Body of pancreas (tissue), 4 donors: ENCODE data around the gene OTX1. TPM values are rescaled to one million over a fixed set of nuclear protein-coding genes. Genes with fewer than 3 reads are reported as not detected.

ENCODE experiments used
- ATAC-seq: fragments of 150-250 bp; one replicate; pipeline ENCODE4 v1.9.1; 2016
- DNase-seq, 4 donors: peaks; one replicate each; pipeline ENCODE4 v3.0.0-alpha.2; 2019
- H3K27ac ChIP-seq, 4 donors: fragments of 200-600 bp; sonication (generic); 1 replicate in 3 of 4; 2 replicates in 1 of 4; pipeline versions ENCODE4 v1.5.1 to v1.6.1; 2016 to 2019; ENCODE audit warnings: mild to moderate bottlenecking in 1 of 4, mixed read lengths in 1 of 4, moderate library complexity in 1 of 4
- H3K27me3 ChIP-seq, 2 donors: fragments of 200-600 bp; sonication (generic); one replicate each; pipeline ENCODE4 v1.6.0; 2016; ENCODE audit warnings: mild to moderate bottlenecking in 1 of 2
- H3K36me3 ChIP-seq, 2 donors: fragments of 200-600 bp; sonication (generic); replicated peaks in 1 of 2; 2 replicates each; pipeline ENCODE4 v1.5.1; 2016; ENCODE audit warnings: low read depth in 2 of 2; ENCODE audit not compliant: insufficient read depth in 1 of 2
- H3K4me1 ChIP-seq: fragments of 200-600 bp; sonication (generic); one replicate; pipeline ENCODE4 v1.6.0; 2016
- H3K4me3 ChIP-seq, 2 donors: fragments of 200-600 bp; sonication (generic); 1 replicate in 1 of 2; 2 replicates in 1 of 2; pipeline ENCODE4 v1.5.1; 2016 to 2019
- H3K9me3 ChIP-seq, 3 donors: fragments of 200-600 bp; sonication (generic); 1 replicate in 2 of 3; 2 replicates in 1 of 3; pipeline ENCODE4 v1.5.1; 2016
- POLR2A ChIP-seq, 3 donors: fragments of 450-650 bp; IDR thresholded peaks; one replicate each; pipeline ENCODE4 v1.6.1; 2016; ENCODE audit warnings: antibody characterized with exemption in 3 of 3, mild to moderate bottlenecking in 2 of 3
- WGBS, 2 donors: methylation state at CpG; one replicate each; pipeline ENCODE4 v1.1.5; 2017; 5-methylcytosine and 5-hydroxymethylcytosine counted together
- intact Hi-C: fragments of 100-400 bp; cut with DNase I; formaldehyde crosslinking; loops from one replicate; pipeline ENCODE4 v1.15.1; 2023
- total RNA-seq, 2 donors: library from RNA; depleted of rRNA; stranded (reverse); fragments of >200 nt; gene quantifications; one replicate each; pipeline ENCODE4 v1.1.0, GENCODE V29; 2016
- TF ChIP-seq, protein P1 (sequence below), 7 experiments: fragments of 450-650 bp in 4 of 7; fragments of 200-600 bp in 3 of 7; sonication (generic) in 3 of 7; IDR thresholded peaks; one replicate each; pipeline ENCODE4 v1.5.1; 2016 to 2019; ENCODE audit warnings: antibody characterized with exemption in 7 of 7

The OTX1 gene
- total RNA-seq, 2 donors from 2014 or later: not detected

- WGBS, 2 donors: 17 to 28% methylated on average over 1 of the region's 1 CpG
- H3K4me3 ChIP-seq: no peak overlapping the region
These were observed 36.1 kb downstream of the OTX1 start for GRCh38 chr2:63086687-63087086.

GRCh38 chr2:63092401-63092800, 41.8 kb downstream of the OTX1 start:
- H3K36me3 ChIP-seq: no peaks in the 10 kb centered on the region
- no peak overlapping the region for H3K27ac ChIP-seq
- DNase-seq (no peak), ATAC-seq (no peak)
- WGBS, 2 donors: 53 to 62% methylated on average over 1 of the region's 1 CpG
- H3K4me3 ChIP-seq: no peak overlapping the region
- TF ChIP-seq, protein P1, sequence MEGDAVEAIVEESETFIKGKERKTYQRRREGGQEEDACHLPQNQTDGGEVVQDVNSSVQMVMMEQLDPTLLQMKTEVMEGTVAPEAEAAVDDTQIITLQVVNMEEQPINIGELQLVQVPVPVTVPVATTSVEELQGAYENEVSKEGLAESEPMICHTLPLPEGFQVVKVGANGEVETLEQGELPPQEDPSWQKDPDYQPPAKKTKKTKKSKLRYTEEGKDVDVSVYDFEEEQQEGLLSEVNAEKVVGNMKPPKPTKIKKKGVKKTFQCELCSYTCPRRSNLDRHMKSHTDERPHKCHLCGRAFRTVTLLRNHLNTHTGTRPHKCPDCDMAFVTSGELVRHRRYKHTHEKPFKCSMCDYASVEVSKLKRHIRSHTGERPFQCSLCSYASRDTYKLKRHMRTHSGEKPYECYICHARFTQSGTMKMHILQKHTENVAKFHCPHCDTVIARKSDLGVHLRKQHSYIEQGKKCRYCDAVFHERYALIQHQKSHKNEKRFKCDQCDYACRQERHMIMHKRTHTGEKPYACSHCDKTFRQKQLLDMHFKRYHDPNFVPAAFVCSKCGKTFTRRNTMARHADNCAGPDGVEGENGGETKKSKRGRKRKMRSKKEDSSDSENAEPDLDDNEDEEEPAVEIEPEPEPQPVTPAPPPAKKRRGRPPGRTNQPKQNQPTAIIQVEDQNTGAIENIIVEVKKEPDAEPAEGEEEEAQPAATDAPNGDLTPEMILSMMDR (IDR thresholded peaks at IDR 0.05): no peak
- TF ChIP-seq POLR2A (IDR thresholded peaks at IDR 0.05): no peak
- H3K9me3 ChIP-seq: no peaks in the 10 kb centered on the region
- no peaks in the 10 kb centered on the region for H3K4me1 ChIP-seq
- H3K27me3 ChIP-seq: no peaks in the 10 kb centered on the region
- intact Hi-C loops: no loop called here

More at GRCh38 chr2:63086687-63087086, 36.1 kb downstream of the OTX1 start:
- DNase-seq (no peak), ATAC-seq (no peak)
- H3K27ac ChIP-seq: no peak overlapping the region
- no peaks in the 10 kb centered on the region for H3K27me3 ChIP-seq
- no peaks in the 10 kb centered on the region for H3K36me3 ChIP-seq
- H3K4me1 ChIP-seq: no peaks in the 10 kb centered on the region
- no peaks in the 10 kb centered on the region for H3K9me3 ChIP-seq
- TF ChIP-seq, protein P1 (IDR thresholded peaks at IDR 0.05): no peak
- no peak for TF ChIP-seq POLR2A (IDR thresholded peaks at IDR 0.05)
- intact Hi-C loops: no loop called here

DNA sequence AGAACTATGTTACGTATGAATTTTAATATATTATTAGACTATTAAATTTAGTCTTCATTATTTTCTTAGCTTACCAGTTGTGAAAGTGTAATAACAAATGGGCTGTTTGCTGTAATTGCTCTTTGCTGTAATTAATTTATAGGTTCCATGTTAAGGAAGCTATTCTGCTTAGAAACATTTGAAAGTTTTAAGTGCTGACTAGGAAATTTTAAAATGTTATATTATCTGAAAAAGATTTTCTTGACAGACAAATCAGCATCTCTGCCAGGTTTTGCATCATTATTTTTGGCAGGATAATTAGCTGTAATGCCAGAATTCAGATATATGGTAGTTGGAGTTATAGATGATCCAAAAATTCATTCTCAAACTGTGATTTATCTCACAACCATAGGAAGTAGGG, 42.2 kb downstream of the OTX1 start:
- intact Hi-C loops: no loop called here
- Histone ChIP-seq H3K36me3 (no peaks in the 10 kb centered on the region), H3K27ac (no peak overlapping the region), H3K27me3 (no peaks in the 10 kb centered on the region), H3K4me1 (no peaks in the 10 kb centered on the region), H3K9me3 (no peaks in the 10 kb centered on the region), H3K4me3 (no peak overlapping the region)
- 2 to 44% methylated on average over 1 of the region's 1 CpG for WGBS, 2 donors
- no peak for TF ChIP-seq POLR2A (IDR thresholded peaks at IDR 0.05)
- TF ChIP-seq, protein P1 (IDR thresholded peaks at IDR 0.05): no peak
- DNase-seq (no peak), ATAC-seq (no peak)

DNA sequence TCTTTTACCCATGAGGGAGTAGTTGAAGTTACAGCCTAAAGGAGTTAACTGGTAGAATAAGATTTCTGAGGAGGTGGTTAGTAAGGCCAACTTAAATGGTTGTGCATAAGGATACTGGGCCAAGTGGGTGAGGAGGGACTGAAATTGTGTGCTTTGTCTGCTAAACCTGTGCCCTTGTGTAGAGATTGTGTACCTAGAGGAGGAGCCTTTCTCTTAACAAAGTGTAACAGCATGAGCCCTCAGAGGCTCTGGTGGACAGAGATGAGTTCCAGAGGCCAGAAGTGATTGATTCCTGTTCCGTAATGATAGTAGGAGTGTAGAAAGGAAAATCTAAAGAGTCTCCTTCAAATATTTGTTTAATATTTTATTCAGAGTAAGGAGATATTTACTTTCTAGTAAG, 42.9 kb downstream of the OTX1 start:
- Histone ChIP-seq H3K4me3 (no peak overlapping the region), H3K27me3 (no peaks in the 10 kb centered on the region), H3K9me3 (no peaks in the 10 kb centered on the region), H3K4me1 (no peaks in the 10 kb centered on the region), H3K27ac (no peak overlapping the region), H3K36me3 (no peaks in the 10 kb centered on the region)
- intact Hi-C loops: no loop called here
- TF ChIP-seq, protein P1 (IDR thresholded peaks at IDR 0.05): no peak
- no peak for TF ChIP-seq POLR2A (IDR thresholded peaks at IDR 0.05)
- DNase-seq (no peak), ATAC-seq (no peak)
- 77 to 79% methylated on average over 1 of the region's 1 CpG for WGBS, 2 donors

DNA sequence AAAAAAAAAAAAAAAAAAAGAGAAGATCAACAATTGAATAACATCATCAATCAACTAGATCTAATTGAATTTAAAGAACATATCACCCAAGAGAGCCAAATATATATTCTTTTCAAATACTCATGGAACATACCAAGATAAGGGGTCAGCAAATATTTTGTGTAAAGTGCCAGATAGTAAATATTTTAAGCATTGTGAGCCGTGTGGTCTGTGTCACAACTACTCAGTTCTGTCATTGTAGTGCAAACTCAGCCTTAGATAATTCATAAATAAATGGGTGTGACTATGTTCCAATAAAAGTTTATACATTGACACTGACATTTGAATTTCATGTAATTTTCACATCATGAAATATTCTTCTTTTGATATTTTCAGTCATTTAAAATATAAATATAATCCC, 45.9 kb downstream of the OTX1 start:
- Histone ChIP-seq H3K36me3 (no peaks in the 10 kb centered on the region), H3K4me3 (no peak overlapping the region), H3K4me1 (no peaks in the 10 kb centered on the region), H3K27me3 (no peaks in the 10 kb centered on the region), H3K27ac (no peak overlapping the region), H3K9me3 (no peaks in the 10 kb centered on the region)
- ATAC-seq (no peak), DNase-seq (no peak)
- intact Hi-C loops: no loop called here
- 34% methylated on average over 1 of the region's 1 CpG for WGBS, 2 donors
- no peak for TF ChIP-seq POLR2A (IDR thresholded peaks at IDR 0.05)
- TF ChIP-seq, protein P1 (IDR thresholded peaks at IDR 0.05): no peak
